Retina (tissue), 1 donor: ENCODE data around the gene PTPRJ.
"Not testable (repeated sequence)": the region's sequence is repeated elsewhere in the genome, so short reads cannot be mapped to it uniquely, and the experiment has no call there.

Source experiments
- DNase-seq: peaks from one replicate; pipeline ENCODE4 v3.0.0-alpha.2; 2016

The PTPRJ gene

GRCh38 chr11:48019217-48019584 is 38.8 kb downstream of the PTPRJ start:
- no peak for DNase-seq

- no peak for DNase-seq
These were observed 39.2 kb downstream of the PTPRJ start for GRCh38 chr11:48019595-48019994.

DNA sequence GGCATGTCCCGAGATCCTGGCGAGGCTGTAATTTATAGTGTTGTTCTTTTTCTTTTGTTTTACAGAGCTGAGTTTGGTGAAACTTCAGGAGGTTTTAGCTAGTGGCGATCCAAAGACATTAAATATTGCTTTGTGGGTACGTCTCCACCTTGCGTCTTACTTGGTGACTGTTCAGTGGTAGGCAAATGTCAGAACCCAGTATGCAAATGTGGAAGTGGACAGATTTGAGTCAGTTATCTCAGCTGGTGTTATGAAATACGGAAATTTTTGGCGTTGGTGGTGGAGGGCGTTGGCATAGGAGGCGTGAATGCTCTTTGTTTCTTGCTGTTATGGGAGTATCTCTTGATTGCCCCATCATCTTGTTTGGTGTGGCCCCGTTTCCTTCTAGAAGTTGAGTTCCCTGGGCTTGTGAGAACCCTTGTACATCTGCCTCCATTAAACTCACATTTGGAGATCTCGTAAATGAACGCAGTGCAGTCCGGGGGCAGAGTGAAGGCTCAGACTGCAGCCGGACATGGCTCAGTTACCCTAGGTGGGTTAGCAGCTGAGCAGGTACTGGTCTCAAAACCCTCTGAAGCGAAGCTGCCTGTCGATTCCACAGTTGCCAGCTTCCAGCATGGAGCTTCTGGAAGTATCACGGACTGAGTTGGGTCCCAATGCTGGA is 39.9 kb downstream of the PTPRJ start:
- no peak for DNase-seq

- DNase-seq = not testable (repeated sequence)
These were observed 41.0 kb downstream of the PTPRJ start for GRCh38 chr11:48021201-48021820.

GRCh38 chr11:48022445-48022844 is 42.1 kb downstream of the PTPRJ start:
- DNase-seq = no peak

DNA sequence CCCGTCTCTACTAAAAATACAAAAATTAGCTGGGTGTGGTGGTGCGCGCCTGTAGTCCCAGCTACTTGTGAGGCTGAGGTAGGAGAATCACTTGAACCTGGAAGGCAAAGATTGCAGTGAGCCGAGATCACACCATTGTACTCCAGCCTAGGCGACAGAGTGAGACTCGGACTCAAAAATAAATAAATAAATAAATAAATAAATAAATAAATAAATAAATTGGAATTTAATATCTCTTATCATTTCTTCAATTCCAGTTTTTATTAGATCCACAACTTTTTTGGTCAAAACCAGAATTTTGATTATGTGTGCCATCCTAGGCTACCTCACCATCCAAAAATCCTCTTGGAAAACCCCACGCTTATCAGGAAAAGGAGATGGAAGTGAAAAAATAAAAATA is 43.2 kb downstream of the PTPRJ start:
- not testable (repeated sequence) for DNase-seq

GRCh38 chr11:48024635-48025071 is 44.3 kb downstream of the PTPRJ start:
- DNase-seq = peak; percentile 64

DNA sequence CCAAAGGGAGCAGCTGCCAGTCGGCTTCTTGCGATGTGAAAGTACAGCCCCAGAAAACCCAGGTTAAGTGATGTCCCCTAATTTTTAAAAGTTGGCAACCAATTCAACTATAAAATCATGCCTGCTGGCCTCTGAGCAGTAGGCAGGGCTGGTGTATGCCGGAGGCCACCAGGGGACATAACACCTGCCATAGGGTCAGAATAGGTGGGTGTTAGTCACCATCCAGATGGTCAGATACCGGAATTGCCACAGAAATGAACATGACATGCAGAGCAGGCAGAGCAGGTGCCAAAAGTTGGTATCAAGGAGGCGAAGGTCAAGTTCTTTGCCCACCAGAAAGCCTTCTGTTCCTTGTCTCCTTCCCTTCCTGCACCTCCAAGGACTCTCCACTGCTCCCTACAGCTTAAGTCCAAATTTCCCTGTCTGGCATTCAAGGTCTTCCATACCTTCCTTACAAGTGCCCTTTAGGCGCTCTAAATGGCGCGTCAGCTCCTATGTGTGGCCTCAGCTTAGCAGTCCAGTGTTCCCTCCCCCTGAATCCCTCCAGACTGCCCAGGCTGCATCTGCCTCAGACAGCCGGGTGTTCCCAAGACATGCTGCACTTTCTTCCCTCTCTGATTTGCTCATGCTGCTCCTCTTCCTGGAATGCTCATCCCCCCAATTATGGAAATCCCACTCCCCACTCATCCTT is 45.1 kb downstream of the PTPRJ start:
- peak; percentile 36 for DNase-seq

- no peak for DNase-seq
These were observed 45.6 kb downstream of the PTPRJ start for GRCh38 chr11:48025984-48026340.

DNA sequence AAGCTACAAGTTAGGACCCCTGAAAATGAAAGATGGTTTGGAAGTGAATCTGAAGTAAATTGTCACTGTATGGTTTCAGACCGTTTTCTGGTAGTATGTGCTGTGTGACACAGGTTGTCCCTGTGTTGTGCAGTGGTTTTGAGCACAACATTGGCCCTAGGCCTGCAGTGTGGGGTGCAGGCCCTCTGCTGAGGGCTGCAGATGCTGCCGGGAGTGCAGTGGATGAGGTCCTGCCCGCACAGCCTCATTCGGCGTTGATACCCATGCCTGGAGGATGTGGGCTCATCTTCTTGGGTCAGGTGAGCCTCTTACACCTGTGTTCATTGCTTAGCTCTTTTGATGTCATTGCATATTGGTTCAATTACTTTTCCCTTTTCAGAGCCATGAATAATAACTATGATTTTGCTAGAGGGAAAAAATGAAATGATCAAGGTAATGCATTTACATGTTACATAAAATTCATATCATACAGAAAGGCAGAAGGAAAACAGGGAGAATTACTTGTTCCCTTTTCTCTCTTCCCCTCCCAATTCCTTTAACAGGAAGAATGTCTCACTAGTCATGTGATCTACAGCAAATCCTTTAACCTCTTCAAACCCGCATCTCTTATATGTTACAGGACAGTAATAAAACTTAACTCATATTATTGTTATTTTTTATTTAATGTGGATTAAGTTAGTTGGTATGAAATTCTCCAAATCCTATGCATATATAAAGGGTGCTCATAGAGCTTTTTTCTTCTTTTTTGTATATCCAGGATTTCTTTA is 48.7 kb downstream of the PTPRJ start:
- DNase-seq = no peak

DNA sequence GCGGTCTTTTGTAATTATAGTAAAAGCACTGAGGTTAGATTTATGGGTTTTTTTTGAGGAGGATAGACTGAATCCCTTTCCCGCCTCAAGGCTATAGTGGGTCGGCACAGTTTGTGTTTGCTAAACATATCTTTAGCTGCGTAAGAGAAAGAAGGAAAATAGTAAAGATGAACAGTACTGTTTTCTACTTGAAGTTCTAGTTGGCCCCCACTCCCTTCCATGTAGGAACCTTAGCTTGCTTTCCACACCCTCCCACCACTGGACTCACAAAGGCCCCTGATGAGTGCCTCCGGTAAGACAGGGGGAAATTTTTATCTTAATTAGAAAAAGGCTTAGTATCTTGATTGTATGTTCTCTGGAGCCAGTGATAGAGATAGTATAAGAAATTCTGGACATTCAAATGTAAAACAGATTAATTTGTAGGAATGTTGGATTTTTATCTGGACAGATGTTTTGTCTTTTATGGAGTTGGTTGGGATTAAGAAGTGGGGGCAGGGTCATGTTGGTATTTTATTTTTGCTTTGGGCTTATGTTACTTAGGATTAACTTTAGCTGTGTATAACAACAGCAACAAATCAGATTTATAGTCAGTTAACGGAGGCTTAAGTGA is 49.4 kb downstream of the PTPRJ start:
- DNase-seq = no peak

- DNase-seq = no peak
These were observed 51.2 kb downstream of the PTPRJ start for GRCh38 chr11:48031602-48032001.

DNA sequence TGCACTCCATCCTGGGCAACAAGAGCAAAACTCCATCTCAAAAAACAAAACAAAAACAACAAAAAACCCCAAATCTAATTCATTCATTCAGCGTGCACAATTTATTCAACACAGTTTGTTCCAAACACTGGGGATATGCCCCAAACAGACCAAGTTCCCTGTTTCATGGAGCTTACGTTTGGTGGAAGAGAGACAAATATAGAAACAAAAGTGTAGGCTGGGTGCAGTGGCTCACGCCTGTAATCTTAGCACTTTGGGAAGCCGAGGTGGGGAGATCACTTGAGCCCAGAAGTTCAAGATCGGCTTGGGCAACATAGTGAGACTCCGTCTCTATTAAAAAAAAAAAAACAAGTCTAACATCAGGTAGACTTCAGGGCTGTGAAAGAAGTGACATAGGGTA is 52.4 kb downstream of the PTPRJ start:
- DNase-seq = no peak

DNA sequence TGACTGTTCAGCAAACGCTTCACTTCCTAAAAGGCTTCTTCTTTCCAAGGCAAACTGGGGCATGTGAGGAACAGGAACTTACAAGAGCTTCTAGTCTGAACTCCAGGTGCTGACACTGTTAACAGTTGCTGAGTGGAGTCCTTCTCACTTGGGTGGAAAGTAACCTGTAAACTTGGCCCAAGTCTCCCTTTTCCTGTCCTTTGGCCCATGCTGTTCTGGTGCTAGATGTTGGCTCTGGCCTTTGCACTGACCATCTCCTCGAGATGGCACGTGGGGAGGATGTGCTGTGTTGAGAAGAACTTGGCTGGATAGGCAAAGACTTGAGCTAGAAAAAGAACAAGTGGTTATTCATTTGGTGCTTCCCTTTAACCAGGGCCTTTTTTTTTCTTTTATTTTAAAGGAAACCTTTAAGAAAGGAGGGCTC is 53.6 kb downstream of the PTPRJ start:
- DNase-seq = no peak

DNA sequence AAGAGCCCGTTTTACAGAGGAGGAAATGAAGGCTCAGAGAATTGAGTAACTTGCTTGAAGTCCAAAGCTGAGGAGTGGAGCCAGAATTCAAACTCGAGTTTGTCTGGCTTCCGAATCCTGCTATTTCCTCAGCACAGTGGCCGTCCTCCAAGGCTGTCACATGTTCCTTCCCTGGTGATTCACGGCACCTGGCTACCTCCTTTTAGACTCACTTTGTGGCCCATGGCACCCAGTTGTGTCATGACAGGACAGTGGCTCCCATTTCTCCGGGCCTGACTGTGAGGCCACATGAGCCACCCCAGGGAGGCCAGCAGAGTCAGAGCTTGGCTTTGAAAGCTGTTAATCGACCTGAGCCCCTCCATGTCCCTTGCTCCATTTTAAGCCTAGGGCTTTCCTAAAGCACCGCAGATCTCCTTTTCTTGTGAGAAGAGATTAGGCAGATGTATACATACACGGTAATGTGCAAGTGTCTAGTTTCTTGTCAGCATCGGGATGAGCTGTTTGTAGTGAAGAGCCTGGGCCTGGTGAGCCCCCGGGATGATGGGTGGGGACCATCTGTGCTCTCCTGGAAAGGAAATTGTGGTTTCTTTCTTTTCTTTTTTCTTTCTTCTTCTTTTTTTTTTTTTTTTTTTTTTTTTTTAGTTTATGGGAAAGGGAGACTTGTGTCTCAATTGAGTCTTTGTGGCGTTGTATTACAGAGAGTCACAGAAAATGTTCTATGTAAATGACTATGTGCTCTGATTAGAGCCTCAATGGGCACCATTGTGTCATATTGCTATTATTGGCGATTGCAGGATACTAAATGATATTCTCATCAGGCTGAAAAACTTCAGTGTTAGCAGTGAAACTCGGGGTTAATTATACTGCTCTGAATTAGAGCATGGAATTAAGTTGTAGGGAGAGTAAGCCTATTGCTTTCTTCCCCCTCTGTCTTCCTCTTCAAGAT is 54.8 kb downstream of the PTPRJ start:
- no peak for DNase-seq

- no peak for DNase-seq
These were observed 55.7 kb downstream of the PTPRJ start for GRCh38 chr11:48036011-48036410.

- no peak for DNase-seq
These were observed 56.1 kb downstream of the PTPRJ start for GRCh38 chr11:48036466-48036865.

DNA sequence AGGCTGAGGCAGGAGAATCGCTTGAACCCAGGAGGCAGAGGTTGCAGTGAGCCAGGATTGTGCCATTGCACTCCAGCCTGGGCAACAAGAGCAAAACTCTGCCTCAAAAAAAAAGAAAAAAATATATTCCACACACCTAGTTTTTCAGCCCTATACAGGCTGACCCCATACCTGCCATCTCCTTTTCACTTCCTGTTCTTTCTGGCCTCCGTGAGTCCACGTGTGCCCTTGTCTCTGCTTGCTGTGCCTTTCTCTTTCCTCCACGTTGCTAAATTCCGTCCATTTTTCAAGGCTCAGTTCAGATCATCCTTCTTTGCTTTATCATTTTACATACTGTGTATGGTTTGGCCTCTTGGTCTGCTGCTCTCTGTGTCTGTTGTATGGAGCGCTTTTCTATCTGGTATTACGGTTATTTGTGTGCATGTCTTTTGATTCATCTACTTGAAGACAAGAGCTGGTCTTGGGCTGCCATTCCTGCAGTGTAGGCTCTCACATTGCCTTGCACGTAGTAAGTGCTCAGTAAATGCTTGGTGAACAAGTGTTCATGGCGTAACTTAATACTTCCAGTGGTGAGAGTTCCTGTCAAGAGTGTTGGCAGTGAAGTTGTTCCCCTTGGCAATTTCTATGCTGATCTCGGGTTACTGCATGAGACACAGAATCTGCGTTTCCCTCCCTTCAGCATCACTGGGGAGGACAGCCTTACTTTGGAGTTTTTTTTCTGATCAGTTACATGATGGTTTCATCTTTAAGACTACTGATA is 57.5 kb downstream of the PTPRJ start:
- no peak for DNase-seq

DNA sequence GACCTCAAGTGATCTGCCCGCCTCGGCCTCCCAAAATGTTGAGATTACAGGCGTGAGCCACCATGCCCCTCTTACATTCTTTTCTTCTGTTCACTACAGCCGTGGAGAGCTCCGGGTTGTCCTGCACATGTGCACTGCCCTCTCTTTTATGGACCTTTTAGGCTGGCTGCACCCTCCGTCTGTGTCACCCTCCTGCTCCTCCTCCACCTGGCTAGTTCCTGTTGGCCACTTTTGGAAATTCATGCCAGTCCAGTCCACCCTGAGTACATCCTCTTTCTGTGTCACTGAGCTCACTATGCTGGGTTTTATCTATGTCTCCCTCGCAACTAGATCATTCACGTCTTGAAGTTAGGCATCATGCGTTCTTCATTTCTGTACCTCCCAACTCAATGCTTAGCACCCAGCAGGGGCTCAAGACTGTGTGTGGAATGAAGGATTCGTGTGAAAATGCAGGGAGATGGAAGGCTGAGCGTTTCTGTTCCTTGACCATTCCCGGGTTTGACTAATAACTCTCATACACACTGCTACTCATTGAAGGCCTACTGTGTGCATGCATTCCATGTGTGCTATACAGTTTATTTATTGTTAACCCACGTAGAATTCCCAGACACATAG is 60.6 kb downstream of the PTPRJ start:
- no peak for DNase-seq

DNA sequence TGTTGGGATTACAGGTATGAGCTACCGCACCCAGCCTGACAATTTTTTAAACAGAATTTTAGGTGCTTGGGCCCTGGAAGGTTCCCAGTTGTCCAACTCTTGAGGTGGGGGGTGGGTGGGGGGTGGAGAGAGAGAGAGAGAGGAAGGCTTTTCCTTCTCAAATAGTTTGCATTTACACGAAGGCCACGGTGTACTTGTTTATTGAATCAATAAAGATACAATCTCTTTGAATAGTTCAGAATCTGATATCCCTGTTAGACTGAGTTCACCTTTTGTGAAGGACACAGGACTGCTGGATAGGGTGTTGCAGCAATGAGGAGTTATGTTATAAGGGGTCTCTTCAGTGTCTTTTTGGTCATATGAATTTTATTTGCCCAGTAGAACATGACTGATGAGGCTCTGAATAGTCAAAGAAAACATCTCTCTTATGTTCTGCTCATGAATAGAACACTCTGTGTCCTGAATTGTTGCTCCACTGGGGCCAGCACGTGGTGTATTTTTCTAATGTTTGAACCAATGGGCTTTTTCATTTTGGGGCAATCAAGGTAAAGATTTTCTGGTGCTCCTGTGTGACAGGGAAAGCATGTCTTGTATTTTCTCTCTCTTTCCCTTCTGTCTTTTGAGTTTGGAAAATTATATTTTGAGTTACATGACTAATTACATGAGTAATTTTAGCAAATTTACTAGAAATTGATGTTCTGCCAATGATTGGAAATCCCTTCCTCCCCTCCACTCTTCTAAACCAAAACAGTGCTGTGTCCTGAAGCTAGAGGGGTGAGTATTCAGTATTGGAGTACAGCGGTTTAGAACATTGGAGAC is 61.7 kb downstream of the PTPRJ start:
- no peak for DNase-seq
